T47D (cell line): ENCODE results near the gene VTN.

ENCODE experiments used
- DNase-seq, 2 experiments: peaks; one replicate each; pipeline versions ENCODE4 v3.0.0 to v3.0.0-alpha.2; 2011 to 2012; ENCODE audit warnings: low read depth in 1 of 2, low spot score in 1 of 2
- JUND ChIP-seq: IDR thresholded peaks from 2 replicates; pipeline ENCODE4 v1.6.1; 2012; ENCODE audit warnings: low read depth
- in situ Hi-C: cut with HindIII; loops from 2 replicates; pipeline ENCODE4 v1.10.0; 2016; ENCODE audit warnings: low sequenced_read_pairs, low pct_unique_long_range_greater_than_20kb

VTN gene

GRCh38 chr17:28357901-28358197 lies 12.3 kb downstream of the VTN start:
- TF ChIP-seq JUND, result no peak
- in situ Hi-C loops, result no loop called here
- DNase-seq, result no peak

DNA sequence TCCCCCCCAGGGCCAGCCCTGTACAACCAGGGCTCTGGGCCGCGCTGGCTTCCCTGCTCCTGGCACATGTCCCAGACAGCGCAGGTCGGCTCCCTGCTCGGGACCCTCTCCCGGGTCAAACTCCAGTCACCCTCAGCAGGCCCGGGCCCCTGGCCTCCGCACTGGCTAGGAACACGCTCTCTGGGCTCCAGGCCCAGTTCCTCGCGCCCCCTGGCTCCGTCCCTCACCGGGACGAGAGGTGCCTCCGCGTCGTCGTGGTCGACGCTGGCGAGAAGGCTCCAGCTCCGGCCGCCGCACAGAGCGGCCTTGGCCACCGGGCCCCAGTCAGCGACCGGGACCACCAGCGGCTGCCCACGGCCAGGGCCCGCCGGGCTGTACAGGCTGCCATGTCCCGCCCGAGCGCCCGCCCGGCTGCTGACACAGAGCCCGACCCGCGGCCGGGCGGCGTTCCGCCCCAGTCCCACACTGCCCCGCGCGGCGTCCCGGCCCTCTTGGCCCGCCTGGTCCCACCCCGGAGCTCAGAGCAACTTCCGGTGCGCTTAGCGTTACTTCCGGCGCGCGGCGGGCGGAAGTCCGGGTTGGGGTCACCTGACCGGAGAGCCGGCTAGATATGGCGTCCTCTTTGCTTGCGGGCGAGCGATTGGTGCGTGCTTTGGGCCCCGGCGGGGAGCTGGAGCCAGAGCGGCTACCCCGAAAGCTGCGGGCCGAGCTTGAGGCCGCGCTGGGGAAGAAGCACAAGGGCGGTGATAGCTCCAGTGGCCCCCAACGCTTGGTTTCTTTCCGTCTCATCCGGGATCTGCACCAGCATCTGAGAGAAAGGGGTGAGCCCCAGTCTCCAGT lies 12.8 kb downstream of the VTN start, which contains the start of gene POLDIP2:
POLDIP2 (minus strand) TSS at position 467 of the 840 bp plus-strand sequence; CDS start at position 388, 79 bp downstream.
- TF ChIP-seq JUND, result no peak
- DNase-seq, result peak; percentile 92 to 98
- in situ Hi-C loops, result no loop called here

- DNase-seq, result no peak
- TF ChIP-seq JUND, result no peak
- in situ Hi-C loops, result no loop called here
These were observed 19.8 kb downstream of the VTN start for GRCh38 chr17:28350271-28350670.

- DNase-seq, result no peak
- in situ Hi-C loops, result no loop called here
- TF ChIP-seq JUND, result no peak
These were observed 21.1 kb downstream of the VTN start for GRCh38 chr17:28348979-28349378.

DNA sequence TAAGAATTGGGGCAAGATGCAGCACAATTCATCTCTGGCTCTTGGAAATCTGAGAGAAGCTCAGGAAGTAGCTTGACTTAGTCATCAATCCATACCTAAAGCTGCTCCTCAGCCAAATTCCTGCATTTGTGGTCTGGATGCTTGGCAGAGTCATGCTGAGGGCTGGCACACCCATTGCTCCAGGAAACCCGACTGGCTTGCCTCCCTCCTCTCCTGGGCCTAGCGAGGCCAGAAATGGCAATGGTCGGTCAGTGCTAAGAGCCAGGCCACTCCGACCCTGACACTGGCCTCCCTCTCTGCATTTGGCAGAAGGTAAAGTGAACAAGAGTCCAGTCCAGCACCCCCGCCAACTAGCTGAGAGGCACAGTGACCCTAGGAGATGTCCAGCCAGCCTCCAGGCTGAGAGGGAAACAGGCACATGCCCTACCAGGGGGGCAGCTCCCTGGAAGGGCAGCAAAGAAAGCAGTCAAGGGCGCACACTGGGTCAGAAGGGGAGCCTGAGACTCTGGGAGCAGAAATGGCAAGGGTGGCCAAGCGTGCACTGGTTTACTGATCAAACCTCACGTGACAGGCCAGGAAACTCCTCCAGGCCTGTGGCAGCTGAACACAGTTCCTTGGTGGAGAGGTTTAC lies 22.7 kb downstream of the VTN start:
- no peak for TF ChIP-seq JUND
- DNase-seq, result peak in 1 of 2 experiments; percentile 78
- in situ Hi-C loops, result no loop called here

GRCh38 chr17:28346746-28347246 lies 23.3 kb downstream of the VTN start:
- no peak for DNase-seq
- in situ Hi-C loops, result no loop called here
- TF ChIP-seq JUND, result no peak

DNA sequence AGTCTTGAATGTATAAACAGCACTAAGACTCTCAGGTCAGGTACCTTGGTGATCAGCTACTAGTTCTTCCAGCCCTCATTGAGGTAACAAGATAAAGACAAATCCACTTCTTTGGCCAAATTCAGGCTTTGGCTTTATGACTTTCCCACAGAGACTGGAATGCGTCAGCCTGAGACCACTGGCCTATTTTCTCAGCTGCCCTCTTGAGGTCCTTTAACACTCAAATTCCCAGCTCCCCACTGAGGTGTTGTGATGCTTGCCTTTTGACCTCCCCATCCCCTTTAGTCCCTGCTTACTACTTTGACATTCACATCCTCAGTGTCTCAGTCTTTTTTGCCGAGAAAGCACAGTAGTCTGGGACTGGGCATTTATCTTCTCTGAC lies 23.9 kb downstream of the VTN start:
- DNase-seq, result no peak
- in situ Hi-C loops, result no loop called here
- no peak for TF ChIP-seq JUND

DNA sequence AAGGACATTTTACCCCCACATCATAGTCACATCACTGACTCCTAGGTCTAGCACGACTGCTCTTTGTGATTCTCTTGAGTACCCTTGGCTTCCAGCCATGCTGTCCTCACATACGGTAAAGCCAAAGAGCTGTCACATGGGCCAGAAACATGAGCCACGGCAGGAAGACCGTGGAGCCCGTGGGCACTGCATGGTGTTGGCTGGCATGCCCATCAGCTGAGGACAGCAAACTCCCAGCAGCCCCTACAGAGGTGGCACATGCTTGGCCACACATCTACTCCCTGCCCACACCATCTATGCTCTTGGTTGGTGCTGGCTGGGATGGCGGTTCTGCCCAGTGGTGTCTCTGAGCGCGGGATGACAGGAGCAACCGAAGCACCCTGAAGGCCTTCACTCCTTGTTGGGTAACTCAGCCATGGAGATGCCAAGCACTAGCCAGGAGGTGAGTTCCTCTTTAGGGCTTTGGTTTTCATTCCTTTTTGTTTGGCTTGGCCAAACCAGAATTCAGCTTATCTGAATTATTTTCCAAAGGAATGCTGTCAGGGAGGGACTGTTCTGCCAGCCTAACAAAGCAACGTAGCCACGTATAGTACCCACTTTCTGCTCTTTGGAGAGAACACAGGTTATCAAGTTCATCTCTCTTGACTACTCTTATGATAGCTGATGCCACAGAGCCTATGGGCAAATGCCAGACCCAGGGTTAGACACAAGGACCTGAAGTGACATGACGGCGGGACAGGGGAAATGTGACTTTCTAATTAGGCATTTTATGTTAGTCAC lies 24.5 kb downstream of the VTN start:
- DNase-seq, result no peak
- no peak for TF ChIP-seq JUND
- in situ Hi-C loops, result no loop called here

GRCh38 chr17:28344435-28344901 lies 25.6 kb downstream of the VTN start:
- DNase-seq, result no peak
- TF ChIP-seq JUND, result no peak
- in situ Hi-C loops, result no loop called here

- DNase-seq, result no peak
- no peak for TF ChIP-seq JUND
- in situ Hi-C loops, result no loop called here
These were observed 26.1 kb downstream of the VTN start for GRCh38 chr17:28344011-28344410.

DNA sequence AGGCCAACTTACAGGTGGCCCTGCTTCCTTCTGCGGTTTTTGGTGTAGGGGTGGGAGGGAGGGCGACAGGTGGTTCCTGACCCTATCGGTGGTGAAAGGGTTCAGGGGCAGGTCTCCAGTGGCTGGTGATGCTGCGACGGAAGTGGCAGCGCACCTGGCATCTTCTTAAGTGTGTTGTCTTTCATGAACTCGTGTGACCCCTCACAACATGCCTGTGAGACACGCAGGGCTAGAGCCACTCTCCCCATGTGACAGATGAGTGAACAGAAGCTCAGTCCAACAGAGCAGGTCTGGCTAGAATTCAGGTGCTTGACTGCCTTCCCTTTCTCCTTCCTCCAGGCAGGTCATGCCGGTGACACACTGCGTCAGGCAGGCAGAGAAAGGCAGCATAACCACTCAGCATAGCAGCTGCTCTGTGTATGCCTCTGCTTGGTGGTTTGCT lies 26.6 kb downstream of the VTN start:
- in situ Hi-C loops, result no loop called here

GRCh38 chr17:28342313-28342712 lies 27.8 kb downstream of the VTN start:
- in situ Hi-C loops, result no loop called here
- no peak for DNase-seq
- no peak for TF ChIP-seq JUND

More for the DNA sequence above, 26.6 kb downstream of the VTN start:
- DNase-seq, result peak in 1 of 2 experiments; percentile 53
- no peak for TF ChIP-seq JUND
